OCI-LY1 (cell line): ENCODE measurements around the gene CD58.

Source experiments
- CTCF ChIP-seq: fragments of 200-600 bp; sonication (generic), shearing (Covaris generic); IDR thresholded peaks from 2 replicates; pipeline ENCODE4 v1.5.1; 2017; ENCODE audit warnings: mild to moderate bottlenecking, antibody characterized with exemption, low read length, moderate library complexity, mixed read lengths
- EZH2 ChIP-seq: fragments of 200-600 bp; sonication (generic), shearing (Covaris generic); IDR thresholded peaks from 2 replicates; pipeline ENCODE4 v1.8.0; 2017; ENCODE audit warnings: borderline replicate concordance, mixed run types, mild to moderate bottlenecking, antibody characterized with exemption, low read length, moderate library complexity, mixed read lengths

- TF ChIP-seq CTCF (no peak), EZH2 (no peak)
Measured at GRCh38 chr1:116502671-116503314, 68.0 kb downstream of the CD58 start.
